Spleen (tissue), 11 donors: ENCODE measurements around the gene ZNF385B. TPM values are rescaled to one million over a fixed set of nuclear protein-coding genes. Genes with fewer than 3 reads are reported as not detected.

Experiments used
- DNase-seq: peaks from one replicate; pipeline ENCODE4 v3.0.0-alpha.2; 2020
- H3K27ac ChIP-seq, 8 donors: fragments of 200-600 bp; sonication (generic) in 7 of 8; 1 replicate in 4 of 8; 2 replicates in 4 of 8; pipeline versions ENCODE4 v1.5.0 to v1.8.0; 2016 to 2021; ENCODE audit warnings: inconsistent platforms in 4 of 8, mild to moderate bottlenecking in 4 of 8, moderate library complexity in 1 of 8
- H3K27me3 ChIP-seq, 7 donors: fragments of 200-600 bp; sonication (generic) in 6 of 7; replicated peaks in 1 of 7; 1 replicate in 4 of 7; 2 replicates in 3 of 7; pipeline versions ENCODE4 v1.5.0 to v1.8.0; 2016 to 2021; ENCODE audit warnings: inconsistent platforms in 3 of 7, mild to moderate bottlenecking in 1 of 7
- H3K36me3 ChIP-seq, 6 donors: fragments of 200-600 bp; sonication (generic) in 5 of 6; 1 replicate in 4 of 6; 2 replicates in 2 of 6; pipeline versions ENCODE4 v1.5.0 to v1.8.0; 2016 to 2021; ENCODE audit warnings: inconsistent platforms in 2 of 6
- H3K4me1 ChIP-seq, 6 donors: fragments of 200-600 bp; sonication (generic) in 5 of 6; 1 replicate in 3 of 6; 2 replicates in 3 of 6; pipeline versions ENCODE4 v1.5.0 to v1.8.0; 2016 to 2021; ENCODE audit warnings: inconsistent platforms in 3 of 6
- H3K4me3 ChIP-seq, 8 donors: fragments of 200-600 bp; sonication (generic) in 7 of 8; 1 replicate in 4 of 8; 2 replicates in 4 of 8; pipeline versions ENCODE4 v1.5.0 to v1.8.0; 2016 to 2021; ENCODE audit warnings: inconsistent platforms in 4 of 8, mild to moderate bottlenecking in 4 of 8, moderate library complexity in 2 of 8
- H3K9me3 ChIP-seq, 8 donors: fragments of 200-600 bp; sonication (generic) in 7 of 8; 1 replicate in 4 of 8; 2 replicates in 4 of 8; pipeline versions ENCODE4 v1.5.0 to v1.8.0; 2016 to 2021; ENCODE audit warnings: inconsistent platforms in 4 of 8
- POLR2A ChIP-seq, 3 donors: fragments of 450-650 bp; IDR thresholded peaks; one replicate each; pipeline ENCODE4 v1.5.1; 2017; ENCODE audit warnings: antibody characterized with exemption in 3 of 3, mild to moderate bottlenecking in 1 of 3
- POLR2AphosphoS5 ChIP-seq, 3 donors: sonication (generic); formaldehyde crosslinking; IDR thresholded peaks; one replicate each; pipeline ENCODE4 v1.5.1; 2017; ENCODE audit warnings: antibody characterized with exemption in 3 of 3
- WGBS, 5 donors: extraction: QIAGEN DNeasy Blood & Tissue Kit in 3 of 5; methylation state at CpG; one replicate each; pipeline versions ENCODE4 v1.1.5 to v1.1.7; 2013 to 2018; 5-methylcytosine and 5-hydroxymethylcytosine counted together
- intact Hi-C: fragments of 100-400 bp; cut with DNase I; formaldehyde crosslinking; loops from one replicate; pipeline ENCODE4 v1.15.0; 2023; ENCODE audit warnings: low total_unique reads
- polyA plus RNA-seq, 3 donors: library from polyadenylated mRNA; stranded (reverse); fragments of 200-250 nt; gene quantifications; one replicate each; pipeline ENCODE4 v1.2.1, GENCODE V29; 2013
- total RNA-seq, 7 donors: library from RNA; depleted of rRNA in 3 of 7; stranded (reverse); fragments of >200 nt in 3 of 7; fragmentation: NEBNext Ultra II Directional in 4 of 7; extraction: Animal tissue kit (Norgen Biotek cat#: 25700) in 4 of 7; gene quantifications; one replicate each; pipeline versions ENCODE4 v1.1.0 to v1.2.1, GENCODE V29; 2016 to 2021
- TF ChIP-seq, protein P1 (sequence below), 11 experiments: fragments of 200-600 bp in 7 of 11; fragments of 450-650 bp in 4 of 11; sonication (generic) in 4 of 11; IDR thresholded peaks in 8 of 11; conservative IDR thresholded peaks in 3 of 11; 1 replicate in 7 of 11; 2 replicates in 4 of 11; pipeline versions ENCODE4 v1.4.0 to v1.8.0; 2016 to 2021; ENCODE audit warnings: antibody characterized with exemption in 11 of 11, inconsistent platforms in 4 of 11, mild to moderate bottlenecking in 1 of 11
- donor health status: healthy with polysubstance abuse.
- donor health status: DM: no; HTN: no; CAD: no; lungs with moderate emphysema.
- donor health status: DM: no; HTN: no; CAD: no.
- donor health status: Bipolar disorder and iron deficiency.
- donor health status: healthy.
- donor health status: DM: no; HTN: no; CAD: no.
- donor health status: DM: yes; HTN: yes; CAD: no.

The ZNF385B gene
- total and polyA plus RNA-seq, 10 donors, result 0.03 to 4.3 (median 0.37) TPM; not detected in 3

DNA sequence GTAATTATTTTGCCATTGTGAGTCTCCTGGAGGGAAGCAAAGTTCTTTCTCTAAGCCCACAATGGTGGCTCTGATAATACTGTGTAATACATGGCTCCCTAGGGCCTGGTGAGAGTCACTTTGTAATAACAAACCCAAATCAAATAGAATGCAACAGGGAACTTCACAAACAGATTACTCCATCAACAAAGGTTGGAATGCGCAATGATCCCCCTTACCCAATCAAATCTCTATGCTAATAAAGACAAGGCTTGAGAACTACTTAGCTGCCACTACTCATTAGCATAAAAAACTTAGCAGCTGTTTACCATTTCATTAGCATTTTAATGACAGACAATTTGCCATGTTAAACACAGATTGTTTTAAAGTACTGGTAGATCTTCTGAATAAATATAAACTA lies 311.2 kb downstream of the ZNF385B start:
- no peaks in the 10 kb centered on the region for H3K27me3 ChIP-seq
- H3K9me3 ChIP-seq, result no peaks in the 10 kb centered on the region
- H3K4me1 ChIP-seq, result no peaks in the 10 kb centered on the region
- H3K27ac ChIP-seq, result no peak overlapping the region
- intact Hi-C loops, result no loop called here
- H3K36me3 ChIP-seq, result no peaks in the 10 kb centered on the region
- no peak overlapping the region for H3K4me3 ChIP-seq
- DNase-seq, result no peak
- 78 to 90% (median 82%) methylated on average over 1 of the region's 1 CpG for WGBS, 5 donors
- TF ChIP-seq POLR2AphosphoS5 (IDR thresholded peaks at IDR 0.05) (no peak), POLR2A (IDR thresholded peaks at IDR 0.05) (no peak)
- TF ChIP-seq, protein P1, sequence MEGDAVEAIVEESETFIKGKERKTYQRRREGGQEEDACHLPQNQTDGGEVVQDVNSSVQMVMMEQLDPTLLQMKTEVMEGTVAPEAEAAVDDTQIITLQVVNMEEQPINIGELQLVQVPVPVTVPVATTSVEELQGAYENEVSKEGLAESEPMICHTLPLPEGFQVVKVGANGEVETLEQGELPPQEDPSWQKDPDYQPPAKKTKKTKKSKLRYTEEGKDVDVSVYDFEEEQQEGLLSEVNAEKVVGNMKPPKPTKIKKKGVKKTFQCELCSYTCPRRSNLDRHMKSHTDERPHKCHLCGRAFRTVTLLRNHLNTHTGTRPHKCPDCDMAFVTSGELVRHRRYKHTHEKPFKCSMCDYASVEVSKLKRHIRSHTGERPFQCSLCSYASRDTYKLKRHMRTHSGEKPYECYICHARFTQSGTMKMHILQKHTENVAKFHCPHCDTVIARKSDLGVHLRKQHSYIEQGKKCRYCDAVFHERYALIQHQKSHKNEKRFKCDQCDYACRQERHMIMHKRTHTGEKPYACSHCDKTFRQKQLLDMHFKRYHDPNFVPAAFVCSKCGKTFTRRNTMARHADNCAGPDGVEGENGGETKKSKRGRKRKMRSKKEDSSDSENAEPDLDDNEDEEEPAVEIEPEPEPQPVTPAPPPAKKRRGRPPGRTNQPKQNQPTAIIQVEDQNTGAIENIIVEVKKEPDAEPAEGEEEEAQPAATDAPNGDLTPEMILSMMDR (IDR thresholded peaks at IDR 0.05 in 8 of 11, conservative IDR thresholded peaks at IDR 0.05 in 3 of 11), result no peak

DNA sequence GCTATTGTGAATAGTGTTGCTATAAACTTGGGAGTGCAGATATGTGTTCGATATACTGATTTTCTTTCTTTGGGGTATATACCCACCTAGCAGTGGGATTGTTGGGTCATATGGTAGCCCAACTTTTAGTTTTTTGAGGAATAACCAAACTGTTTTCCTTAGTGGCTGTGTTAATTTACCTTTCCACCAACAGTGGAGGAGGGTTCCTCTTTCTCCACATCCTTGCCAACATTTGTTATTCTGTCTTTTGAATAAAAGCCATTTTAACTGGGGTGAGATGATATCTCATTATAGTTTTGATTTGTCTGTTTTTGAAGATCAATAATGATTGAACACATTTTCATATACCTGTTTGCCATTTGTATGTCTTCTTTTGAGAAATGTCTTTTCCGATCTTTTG lies 314.8 kb downstream of the ZNF385B start:
- 90 to 98% (median 94%) methylated on average over 2 of the region's 2 CpGs for WGBS, 5 donors
- no peak overlapping the region for H3K27ac ChIP-seq

DNA sequence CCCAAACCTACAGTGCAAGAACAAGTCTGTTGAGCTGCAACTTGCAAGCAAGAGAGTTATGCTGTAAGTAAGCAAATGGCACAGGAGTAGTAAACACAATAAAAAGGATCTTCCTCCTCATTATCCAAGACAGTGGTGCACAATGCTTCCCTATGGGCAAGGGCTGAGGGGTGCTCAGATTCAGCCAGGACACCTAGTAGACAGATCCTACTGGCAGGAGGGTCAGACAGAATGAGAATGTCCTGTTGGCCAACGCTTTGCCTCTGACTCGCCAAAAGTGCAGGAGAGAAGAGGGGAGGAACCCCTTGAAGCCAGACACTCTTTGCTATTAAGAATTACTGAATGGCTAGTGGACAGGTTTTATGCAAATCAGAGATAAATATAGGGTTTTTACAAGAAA lies 316.4 kb downstream of the ZNF385B start:
- H3K4me3 ChIP-seq, result no peak overlapping the region
- peaks cover 0 to 1% (median 0%) of the 10 kb centered on the region in 8 donors for H3K9me3 ChIP-seq
- no peak overlapping the region for H3K27ac ChIP-seq
- 70 to 85% (median 73%) methylated on average over 2 of the region's 2 CpGs for WGBS, 5 donors
- TF ChIP-seq, protein P1 (IDR thresholded peaks at IDR 0.05 in 8 of 11, conservative IDR thresholded peaks at IDR 0.05 in 3 of 11), result no peak
- no peak for TF ChIP-seq POLR2A (IDR thresholded peaks at IDR 0.05)
- H3K27me3 ChIP-seq, result no peaks in the 10 kb centered on the region
- DNase-seq, result no peak
- H3K4me1 ChIP-seq, result no peaks in the 10 kb centered on the region
- intact Hi-C loops, result no loop called here
- H3K36me3 ChIP-seq, result no peaks in the 10 kb centered on the region

More for the DNA sequence above, 314.8 kb downstream of the ZNF385B start:
- intact Hi-C loops, result no loop called here
- H3K4me1 ChIP-seq, result no peaks in the 10 kb centered on the region
- no peak for DNase-seq
- TF ChIP-seq, protein P1 (IDR thresholded peaks at IDR 0.05 in 8 of 11, conservative IDR thresholded peaks at IDR 0.05 in 3 of 11), result no peak
- TF ChIP-seq POLR2A (IDR thresholded peaks at IDR 0.05), result no peak
- no peak for TF ChIP-seq POLR2AphosphoS5 (IDR thresholded peaks at IDR 0.05)
- H3K36me3 ChIP-seq, result no peaks in the 10 kb centered on the region
- H3K9me3 ChIP-seq, result no peaks in the 10 kb centered on the region
- H3K4me3 ChIP-seq, result no peak overlapping the region
- H3K27me3 ChIP-seq, result no peaks in the 10 kb centered on the region

DNA sequence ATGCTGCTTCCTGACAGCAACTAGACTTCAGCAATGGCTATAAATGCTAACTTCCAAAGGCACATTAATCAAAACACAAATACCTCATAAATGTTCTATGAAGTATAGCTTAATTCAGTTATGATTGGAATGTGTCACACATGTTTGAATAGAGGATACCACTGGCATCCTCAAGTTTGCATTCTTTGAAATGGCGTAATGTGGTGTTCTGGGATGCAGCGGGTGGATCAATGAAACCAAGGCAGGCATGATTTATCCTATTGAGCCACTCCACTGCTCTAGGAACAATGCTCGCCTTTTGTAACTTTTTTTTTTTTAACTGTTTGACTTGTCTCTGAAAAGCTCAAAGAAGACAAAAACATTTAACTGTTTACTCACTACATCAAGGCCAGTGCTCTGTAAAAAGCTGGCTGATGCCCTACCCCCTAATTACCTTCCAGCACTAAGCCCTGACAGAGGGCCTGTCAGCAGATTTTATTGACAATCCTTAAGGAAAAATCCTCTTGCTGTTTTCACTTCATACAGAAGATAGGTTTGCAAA lies 318.0 kb downstream of the ZNF385B start:
- H3K9me3 ChIP-seq, result peaks cover 0 to 10% (median 8%) of the 10 kb centered on the region in 8 donors
- no peak for DNase-seq
- no peaks in the 10 kb centered on the region for H3K36me3 ChIP-seq
- H3K4me3 ChIP-seq, result no peak overlapping the region
- WGBS, 5 donors, result 79 to 87% (median 84%) methylated on average over 3 of the region's 3 CpGs
- H3K27me3 ChIP-seq, result no peaks in the 10 kb centered on the region
- TF ChIP-seq POLR2A (IDR thresholded peaks at IDR 0.05) (no peak), POLR2AphosphoS5 (IDR thresholded peaks at IDR 0.05) (no peak)
- TF ChIP-seq, protein P1 (IDR thresholded peaks at IDR 0.05 in 8 of 11, conservative IDR thresholded peaks at IDR 0.05 in 3 of 11), result no peak
- intact Hi-C loops, result no loop called here
- no peak overlapping the region for H3K27ac ChIP-seq
- no peaks in the 10 kb centered on the region for H3K4me1 ChIP-seq
